MM.1S (cell line): ENCODE data around the gene CHST11.

Experiments used
- CTCF ChIP-seq: fragments of 300-600 bp; sonication (generic); IDR thresholded peaks from 2 replicates; pipeline ENCODE4 v1.5.1; 2016; ENCODE audit warnings: antibody characterized with exemption, low read length, mixed read lengths
- EZH2 ChIP-seq: fragments of 300-600 bp; sonication (generic); optimal IDR thresholded peaks from 2 replicates; pipeline ENCODE3; 2017; ENCODE audit warnings: low read depth, mild to moderate bottlenecking, antibody characterized with exemption, low read length, mixed read lengths
- EZH2phosphoT487 ChIP-seq: fragments of 300-600 bp; sonication (generic); IDR thresholded peaks from 2 replicates; pipeline ENCODE4 v1.6.1; 2018; ENCODE audit warnings: antibody characterized with exemption, low read length

GRCh38 chr12:104454997-104455396, 1.8 kb upstream of the CHST11 start:
- TF ChIP-seq CTCF: no peak
- TF ChIP-seq EZH2phosphoT487: no peak
- TF ChIP-seq EZH2: no peak
